ENCODE data around the gene CLSTN2. TPM values are rescaled to one million over a fixed set of nuclear protein-coding genes. Genes with fewer than 3 reads are reported as not detected.

The CLSTN2 gene
- total and polyA plus RNA-seq, 4 donors = 0.09 to 2.2 (median 0.55) TPM

DNA sequence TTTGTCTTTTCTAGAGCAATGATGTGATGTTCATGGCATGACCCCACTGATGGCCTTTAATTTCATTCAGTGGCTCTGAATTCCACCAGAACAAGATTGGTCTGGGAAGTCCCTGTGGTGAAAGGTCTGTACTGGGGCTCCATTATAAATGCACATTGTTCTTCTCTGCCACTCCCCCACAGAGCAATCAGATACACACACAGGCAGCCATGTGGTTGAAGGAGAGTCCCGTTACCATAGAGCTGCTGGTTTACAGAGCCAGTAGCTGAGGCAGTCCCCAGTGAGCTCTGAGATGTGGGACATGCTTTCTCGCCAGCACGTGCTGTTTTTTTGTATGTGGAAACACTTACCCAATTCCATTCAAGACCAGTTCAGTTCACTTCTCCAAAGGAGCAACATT lies 570.2 kb downstream of the CLSTN2 start:
- Histone ChIP-seq H3K27me3 (ENCODE audit: control insufficient read depth in 4 of 4, insufficient read depth in 4 of 4, low read length in 3 of 4) (peaks cover 0 to 3% (median 0%) of the 10 kb centered on the region in 4 donors), H3K9me3 (ENCODE audit: control insufficient read depth in 4 of 4, low read length in 3 of 4) (no peaks in the 10 kb centered on the region), H3K36me3 (ENCODE audit: control insufficient read depth in 4 of 4, insufficient read depth in 3 of 4, low read depth in 1 of 4, low read length in 3 of 4) (no peaks in the 10 kb centered on the region), H3K4me1 (ENCODE audit: control insufficient read depth in 4 of 4, insufficient read depth in 4 of 4, low read length in 3 of 4) (no peaks in the 10 kb centered on the region), H3K4me3 (ENCODE audit: low read depth in 1 of 3, low read length in 3 of 3) (no peak overlapping the region), H3K9ac (ENCODE audit: low read depth in 1 of 2, low read length in 2 of 2) (no peak overlapping the region), H3K27ac (ENCODE audit: low read depth in 1 of 2, low read length in 2 of 2) (no peak overlapping the region)
- DNase-seq (ENCODE audit: low spot score) = no peak
- no peak for TF ChIP-seq NR2F2 (IDR thresholded peaks at IDR 0.05)
- no peak for TF ChIP-seq YY1 (IDR thresholded peaks at IDR 0.05)
- TF ChIP-seq FOXA1 (IDR thresholded peaks at IDR 0.05) = no peak
- WGBS = 58% methylated on average over 3 of the region's 3 CpGs

DNA sequence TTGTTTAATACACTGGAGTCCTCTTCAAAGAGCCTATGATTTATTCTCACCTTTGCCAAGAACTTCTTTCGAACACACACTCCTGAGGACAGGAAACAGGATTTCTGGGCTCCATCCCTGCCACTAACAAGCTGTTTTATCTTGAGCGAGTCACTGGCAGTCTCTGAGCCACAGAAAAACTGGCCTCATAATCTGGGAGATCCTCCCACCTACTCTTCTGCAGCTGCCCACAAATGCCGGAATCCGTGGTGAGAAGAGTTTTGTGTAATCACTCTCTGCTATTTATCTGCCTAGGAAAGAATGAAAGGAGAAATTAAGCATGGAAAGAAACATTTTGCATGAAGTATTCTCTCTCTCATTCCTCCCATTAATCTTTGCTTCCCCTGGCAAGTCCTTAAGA lies 570.9 kb downstream of the CLSTN2 start:
- no peak for TF ChIP-seq EGR1 (IDR thresholded peaks at IDR 0.05; ENCODE audit: low read depth in 2 of 2)
- no peak for TF ChIP-seq RAD21 (IDR thresholded peaks at IDR 0.05)
- TF ChIP-seq, protein P1, sequence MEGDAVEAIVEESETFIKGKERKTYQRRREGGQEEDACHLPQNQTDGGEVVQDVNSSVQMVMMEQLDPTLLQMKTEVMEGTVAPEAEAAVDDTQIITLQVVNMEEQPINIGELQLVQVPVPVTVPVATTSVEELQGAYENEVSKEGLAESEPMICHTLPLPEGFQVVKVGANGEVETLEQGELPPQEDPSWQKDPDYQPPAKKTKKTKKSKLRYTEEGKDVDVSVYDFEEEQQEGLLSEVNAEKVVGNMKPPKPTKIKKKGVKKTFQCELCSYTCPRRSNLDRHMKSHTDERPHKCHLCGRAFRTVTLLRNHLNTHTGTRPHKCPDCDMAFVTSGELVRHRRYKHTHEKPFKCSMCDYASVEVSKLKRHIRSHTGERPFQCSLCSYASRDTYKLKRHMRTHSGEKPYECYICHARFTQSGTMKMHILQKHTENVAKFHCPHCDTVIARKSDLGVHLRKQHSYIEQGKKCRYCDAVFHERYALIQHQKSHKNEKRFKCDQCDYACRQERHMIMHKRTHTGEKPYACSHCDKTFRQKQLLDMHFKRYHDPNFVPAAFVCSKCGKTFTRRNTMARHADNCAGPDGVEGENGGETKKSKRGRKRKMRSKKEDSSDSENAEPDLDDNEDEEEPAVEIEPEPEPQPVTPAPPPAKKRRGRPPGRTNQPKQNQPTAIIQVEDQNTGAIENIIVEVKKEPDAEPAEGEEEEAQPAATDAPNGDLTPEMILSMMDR (IDR thresholded peaks at IDR 0.05; ENCODE audit: low read depth, low read length, missing input control) = no peak
- TF ChIP-seq GABPA (IDR thresholded peaks at IDR 0.05 in 1 of 2, conservative IDR thresholded peaks at IDR 0.05 in 1 of 2) = no peak
- no peak for TF ChIP-seq SP1 (IDR thresholded peaks at IDR 0.05)
- TF ChIP-seq, protein P2, sequence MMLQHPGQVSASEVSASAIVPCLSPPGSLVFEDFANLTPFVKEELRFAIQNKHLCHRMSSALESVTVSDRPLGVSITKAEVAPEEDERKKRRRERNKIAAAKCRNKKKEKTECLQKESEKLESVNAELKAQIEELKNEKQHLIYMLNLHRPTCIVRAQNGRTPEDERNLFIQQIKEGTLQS (IDR thresholded peaks at IDR 0.05) = no peak
- TF ChIP-seq, protein P3, sequence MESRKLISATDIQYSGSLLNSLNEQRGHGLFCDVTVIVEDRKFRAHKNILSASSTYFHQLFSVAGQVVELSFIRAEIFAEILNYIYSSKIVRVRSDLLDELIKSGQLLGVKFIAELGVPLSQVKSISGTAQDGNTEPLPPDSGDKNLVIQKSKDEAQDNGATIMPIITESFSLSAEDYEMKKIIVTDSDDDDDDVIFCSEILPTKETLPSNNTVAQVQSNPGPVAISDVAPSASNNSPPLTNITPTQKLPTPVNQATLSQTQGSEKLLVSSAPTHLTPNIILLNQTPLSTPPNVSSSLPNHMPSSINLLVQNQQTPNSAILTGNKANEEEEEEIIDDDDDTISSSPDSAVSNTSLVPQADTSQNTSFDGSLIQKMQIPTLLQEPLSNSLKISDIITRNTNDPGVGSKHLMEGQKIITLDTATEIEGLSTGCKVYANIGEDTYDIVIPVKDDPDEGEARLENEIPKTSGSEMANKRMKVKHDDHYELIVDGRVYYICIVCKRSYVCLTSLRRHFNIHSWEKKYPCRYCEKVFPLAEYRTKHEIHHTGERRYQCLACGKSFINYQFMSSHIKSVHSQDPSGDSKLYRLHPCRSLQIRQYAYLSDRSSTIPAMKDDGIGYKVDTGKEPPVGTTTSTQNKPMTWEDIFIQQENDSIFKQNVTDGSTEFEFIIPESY (IDR thresholded peaks at IDR 0.05) = no peak
- no peak for TF ChIP-seq RXRA (IDR thresholded peaks at IDR 0.05)
- TF ChIP-seq, protein P4, sequence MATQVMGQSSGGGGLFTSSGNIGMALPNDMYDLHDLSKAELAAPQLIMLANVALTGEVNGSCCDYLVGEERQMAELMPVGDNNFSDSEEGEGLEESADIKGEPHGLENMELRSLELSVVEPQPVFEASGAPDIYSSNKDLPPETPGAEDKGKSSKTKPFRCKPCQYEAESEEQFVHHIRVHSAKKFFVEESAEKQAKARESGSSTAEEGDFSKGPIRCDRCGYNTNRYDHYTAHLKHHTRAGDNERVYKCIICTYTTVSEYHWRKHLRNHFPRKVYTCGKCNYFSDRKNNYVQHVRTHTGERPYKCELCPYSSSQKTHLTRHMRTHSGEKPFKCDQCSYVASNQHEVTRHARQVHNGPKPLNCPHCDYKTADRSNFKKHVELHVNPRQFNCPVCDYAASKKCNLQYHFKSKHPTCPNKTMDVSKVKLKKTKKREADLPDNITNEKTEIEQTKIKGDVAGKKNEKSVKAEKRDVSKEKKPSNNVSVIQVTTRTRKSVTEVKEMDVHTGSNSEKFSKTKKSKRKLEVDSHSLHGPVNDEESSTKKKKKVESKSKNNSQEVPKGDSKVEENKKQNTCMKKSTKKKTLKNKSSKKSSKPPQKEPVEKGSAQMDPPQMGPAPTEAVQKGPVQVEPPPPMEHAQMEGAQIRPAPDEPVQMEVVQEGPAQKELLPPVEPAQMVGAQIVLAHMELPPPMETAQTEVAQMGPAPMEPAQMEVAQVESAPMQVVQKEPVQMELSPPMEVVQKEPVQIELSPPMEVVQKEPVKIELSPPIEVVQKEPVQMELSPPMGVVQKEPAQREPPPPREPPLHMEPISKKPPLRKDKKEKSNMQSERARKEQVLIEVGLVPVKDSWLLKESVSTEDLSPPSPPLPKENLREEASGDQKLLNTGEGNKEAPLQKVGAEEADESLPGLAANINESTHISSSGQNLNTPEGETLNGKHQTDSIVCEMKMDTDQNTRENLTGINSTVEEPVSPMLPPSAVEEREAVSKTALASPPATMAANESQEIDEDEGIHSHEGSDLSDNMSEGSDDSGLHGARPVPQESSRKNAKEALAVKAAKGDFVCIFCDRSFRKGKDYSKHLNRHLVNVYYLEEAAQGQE (IDR thresholded peaks at IDR 0.05) = no peak
- TF ChIP-seq HNF4A (conservative IDR thresholded peaks at IDR 0.05) = no peak
- WGBS = 77% methylated on average over 4 of the region's 4 CpGs

More for the DNA sequence above, 570.9 kb downstream of the CLSTN2 start:
- Histone ChIP-seq H3K9me3 (ENCODE audit: control insufficient read depth in 4 of 4, low read length in 3 of 4) (no peaks in the 10 kb centered on the region), H3K4me1 (ENCODE audit: control insufficient read depth in 4 of 4, insufficient read depth in 4 of 4, low read length in 3 of 4) (no peaks in the 10 kb centered on the region), H3K27me3 (ENCODE audit: control insufficient read depth in 4 of 4, insufficient read depth in 4 of 4, low read length in 3 of 4) (peaks cover 0 to 3% (median 0%) of the 10 kb centered on the region in 4 donors), H3K4me3 (ENCODE audit: low read depth in 1 of 3, low read length in 3 of 3) (no peak overlapping the region), H3K27ac (ENCODE audit: low read depth in 1 of 2, low read length in 2 of 2) (no peak overlapping the region), H3K9ac (ENCODE audit: low read depth in 1 of 2, low read length in 2 of 2) (no peak overlapping the region), H3K36me3 (ENCODE audit: control insufficient read depth in 4 of 4, insufficient read depth in 3 of 4, low read depth in 1 of 4, low read length in 3 of 4) (no peaks in the 10 kb centered on the region)
- no peak for DNase-seq (ENCODE audit: low spot score)
